ENCODE data around the gene MAEA. TPM values are rescaled to one million over a fixed set of nuclear protein-coding genes. Genes with fewer than 3 reads are reported as not detected.

Gene MAEA
- total RNA-seq, 3 donors from 2014 or later = 49.9 to 76.7 (median 62.3) TPM

DNA sequence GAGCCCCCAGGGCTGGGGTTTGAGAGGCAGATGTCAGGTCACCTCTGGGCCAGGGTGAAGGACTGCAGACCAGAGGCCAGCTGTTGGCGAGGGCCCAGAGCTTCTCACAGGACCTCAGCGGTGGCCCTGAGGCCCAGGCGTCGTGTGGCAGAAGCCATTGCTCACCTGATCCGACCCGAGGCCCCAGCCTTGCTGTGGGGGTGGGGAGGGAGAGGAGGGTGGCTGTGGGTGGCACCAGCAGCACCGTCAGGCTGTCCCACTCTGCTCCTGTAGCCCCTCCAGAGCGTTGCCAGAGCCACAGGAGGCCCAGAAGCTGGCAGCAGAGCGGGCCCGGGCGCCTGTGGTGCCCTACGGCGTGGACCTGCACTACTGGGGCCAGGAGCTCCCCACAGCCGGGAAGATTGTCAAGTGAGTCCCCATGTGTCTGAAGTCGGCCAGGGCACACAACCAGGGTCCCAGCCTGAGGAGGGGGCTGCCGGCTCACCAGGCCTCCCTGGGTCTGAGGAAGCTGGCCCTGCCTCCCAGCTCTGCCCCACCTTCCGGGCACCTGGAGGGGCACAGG is 86.2 kb downstream of the MAEA start:
- intact Hi-C loops (cut with DNase I; ENCODE audit: low total_unique reads) = loop anchor here (5.0 kb wide), 1 partner anchor 1996 kb away; no protein-coding TSS in a partner anchor
- Histone ChIP-seq H3K27ac (no peak overlapping the region), H3K4me3 (no peak overlapping the region), H3K9me3 (no peaks in the 10 kb centered on the region), H3K27me3 (no peaks in the 10 kb centered on the region), H3K4me1 (no peaks in the 10 kb centered on the region), H3K36me3 (no peaks in the 10 kb centered on the region)
- TF ChIP-seq POLR2AphosphoS5 (IDR thresholded peaks at IDR 0.05) (no peak), POLR2A (IDR thresholded peaks at IDR 0.05) (no peak)
- TF ChIP-seq, protein P1, sequence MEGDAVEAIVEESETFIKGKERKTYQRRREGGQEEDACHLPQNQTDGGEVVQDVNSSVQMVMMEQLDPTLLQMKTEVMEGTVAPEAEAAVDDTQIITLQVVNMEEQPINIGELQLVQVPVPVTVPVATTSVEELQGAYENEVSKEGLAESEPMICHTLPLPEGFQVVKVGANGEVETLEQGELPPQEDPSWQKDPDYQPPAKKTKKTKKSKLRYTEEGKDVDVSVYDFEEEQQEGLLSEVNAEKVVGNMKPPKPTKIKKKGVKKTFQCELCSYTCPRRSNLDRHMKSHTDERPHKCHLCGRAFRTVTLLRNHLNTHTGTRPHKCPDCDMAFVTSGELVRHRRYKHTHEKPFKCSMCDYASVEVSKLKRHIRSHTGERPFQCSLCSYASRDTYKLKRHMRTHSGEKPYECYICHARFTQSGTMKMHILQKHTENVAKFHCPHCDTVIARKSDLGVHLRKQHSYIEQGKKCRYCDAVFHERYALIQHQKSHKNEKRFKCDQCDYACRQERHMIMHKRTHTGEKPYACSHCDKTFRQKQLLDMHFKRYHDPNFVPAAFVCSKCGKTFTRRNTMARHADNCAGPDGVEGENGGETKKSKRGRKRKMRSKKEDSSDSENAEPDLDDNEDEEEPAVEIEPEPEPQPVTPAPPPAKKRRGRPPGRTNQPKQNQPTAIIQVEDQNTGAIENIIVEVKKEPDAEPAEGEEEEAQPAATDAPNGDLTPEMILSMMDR (IDR thresholded peaks at IDR 0.05) = no peak
- peak in 1 of 2 donors; percentile 42 for DNase-seq (ENCODE audit: low spot score in 2 of 2)

DNA sequence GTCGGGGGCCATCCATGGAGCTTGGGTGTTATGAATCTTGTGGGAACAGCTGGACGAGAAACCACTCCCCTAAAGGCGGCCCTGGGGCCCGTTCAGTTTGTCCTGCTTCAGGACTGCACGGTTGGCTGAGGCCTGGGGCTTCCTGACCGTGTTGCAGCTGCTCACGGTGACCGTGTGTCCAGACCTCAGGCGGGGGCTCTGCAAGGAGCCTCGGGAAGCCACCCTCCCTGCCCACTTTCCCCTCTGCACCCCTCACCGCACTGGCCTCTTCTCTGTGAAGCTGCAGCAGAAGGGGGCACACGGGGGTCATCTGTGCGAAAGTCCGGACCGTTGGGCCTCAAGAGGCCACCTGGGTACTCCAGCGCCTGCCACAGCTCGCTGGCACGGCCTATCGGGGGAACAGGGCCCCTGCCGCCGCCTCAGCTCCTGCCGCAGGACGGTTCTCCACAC is 86.7 kb downstream of the MAEA start:
- no peak overlapping the region for H3K27ac ChIP-seq
- H3K36me3 ChIP-seq = no peaks in the 10 kb centered on the region
- no peaks in the 10 kb centered on the region for H3K4me1 ChIP-seq
- no peak for TF ChIP-seq POLR2A (IDR thresholded peaks at IDR 0.05)
- TF ChIP-seq, protein P1 (IDR thresholded peaks at IDR 0.05) = no peak
- TF ChIP-seq POLR2AphosphoS5 (IDR thresholded peaks at IDR 0.05) = no peak
- intact Hi-C loops (cut with DNase I; ENCODE audit: low total_unique reads) = loop anchor here (5.0 kb wide), 1 partner anchor 1996 kb away; no protein-coding TSS in a partner anchor
- no peak overlapping the region for H3K4me3 ChIP-seq
- no peaks in the 10 kb centered on the region for H3K9me3 ChIP-seq
- no peaks in the 10 kb centered on the region for H3K27me3 ChIP-seq
- DNase-seq (ENCODE audit: low spot score in 2 of 2) = peak in 1 of 2 donors; percentile 39

DNA sequence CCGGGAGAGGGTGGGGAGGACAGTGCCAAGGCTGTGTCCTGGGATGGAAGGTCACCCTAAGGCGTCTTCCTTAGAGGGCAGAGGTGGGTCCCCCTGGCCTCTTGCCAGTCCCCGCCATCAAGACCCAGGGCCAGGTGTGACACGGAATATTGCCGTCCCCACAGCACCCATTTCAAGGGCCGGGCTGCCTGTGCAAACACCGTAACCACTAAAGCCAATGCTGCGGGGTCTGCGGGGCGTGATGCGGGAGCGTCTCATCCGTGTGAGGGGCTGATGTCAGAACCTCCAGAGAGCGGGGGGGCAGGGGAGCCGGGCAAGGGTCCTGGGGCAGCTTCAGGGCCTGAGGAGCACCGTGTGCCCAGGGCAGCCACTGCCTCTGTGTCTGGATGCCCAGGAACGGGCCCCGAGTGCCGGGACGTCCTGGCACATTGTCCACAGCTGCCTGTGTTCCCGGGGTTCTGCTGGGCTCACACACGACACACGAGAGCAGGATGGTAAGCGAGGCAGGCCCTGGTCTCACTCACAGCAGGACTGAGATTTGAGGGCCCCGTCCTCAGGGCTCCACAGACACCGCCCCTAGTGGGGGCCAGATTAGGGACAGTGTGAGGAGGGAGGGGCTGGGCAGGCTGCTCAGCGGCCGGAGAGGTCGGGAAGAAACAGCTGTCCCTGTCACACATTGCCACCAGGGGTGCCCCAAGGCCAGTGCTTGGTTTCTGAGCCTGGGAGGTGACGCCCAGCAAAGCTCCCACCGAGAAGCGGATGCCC is 87.3 kb downstream of the MAEA start:
- no peaks in the 10 kb centered on the region for H3K36me3 ChIP-seq
- no peak overlapping the region for H3K4me3 ChIP-seq
- H3K9me3 ChIP-seq = no peaks in the 10 kb centered on the region
- intact Hi-C loops (cut with DNase I; ENCODE audit: low total_unique reads) = loop anchor here (5.0 kb wide), 1 partner anchor 1995 kb away; no protein-coding TSS in a partner anchor
- TF ChIP-seq, protein P1 (IDR thresholded peaks at IDR 0.05) = no peak
- TF ChIP-seq POLR2A (IDR thresholded peaks at IDR 0.05) (no peak), POLR2AphosphoS5 (IDR thresholded peaks at IDR 0.05) (no peak)
- DNase-seq (ENCODE audit: low spot score in 2 of 2) = peak in 1 of 2 donors; percentile 48
- no peak overlapping the region for H3K27ac ChIP-seq
- no peaks in the 10 kb centered on the region for H3K4me1 ChIP-seq
- no peaks in the 10 kb centered on the region for H3K27me3 ChIP-seq

DNA sequence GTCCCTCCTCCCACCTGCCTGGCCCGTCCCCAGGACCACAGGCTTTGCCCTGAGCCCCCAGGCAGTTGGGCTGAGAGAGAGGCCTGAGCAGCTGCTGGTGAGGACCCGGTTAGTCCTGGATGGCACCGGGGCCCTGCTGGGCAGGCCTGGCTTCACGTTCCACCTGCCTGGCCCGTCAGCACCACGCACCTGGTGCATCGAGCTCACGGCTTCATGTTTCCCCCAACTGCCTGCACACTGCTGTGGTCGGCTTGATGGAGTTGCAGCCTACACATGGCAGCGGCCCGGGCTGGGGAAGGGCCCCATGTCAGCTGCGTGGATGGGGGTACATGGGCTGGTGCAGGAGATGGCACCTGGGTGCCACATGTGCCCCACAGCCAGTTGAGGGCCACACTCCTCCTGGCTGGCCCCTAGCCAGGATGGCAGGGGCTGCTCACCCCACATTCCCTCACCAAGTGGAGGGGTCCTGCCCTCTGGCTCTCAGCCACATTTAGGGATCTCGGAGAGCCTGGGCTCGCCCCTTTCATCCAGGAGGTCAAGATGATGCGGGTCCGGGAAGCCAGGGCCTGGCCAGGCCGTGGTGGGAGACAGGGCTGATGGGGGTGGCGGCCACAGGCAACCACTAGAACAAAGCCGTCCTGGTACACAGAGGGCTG is 88.0 kb downstream of the MAEA start:
- TF ChIP-seq POLR2A (IDR thresholded peaks at IDR 0.05) (no peak), POLR2AphosphoS5 (IDR thresholded peaks at IDR 0.05) (no peak)
- TF ChIP-seq, protein P1 (IDR thresholded peaks at IDR 0.05) = no peak
- Histone ChIP-seq H3K9me3 (no peaks in the 10 kb centered on the region), H3K27me3 (no peaks in the 10 kb centered on the region), H3K4me3 (no peak overlapping the region), H3K36me3 (no peaks in the 10 kb centered on the region), H3K4me1 (no peaks in the 10 kb centered on the region), H3K27ac (no peak overlapping the region)
- intact Hi-C loops (cut with DNase I; ENCODE audit: low total_unique reads) = loop anchor here (5.0 kb wide), 1 partner anchor 1995 kb away; no protein-coding TSS in a partner anchor
- peak in 1 of 2 donors; percentile 48 for DNase-seq (ENCODE audit: low spot score in 2 of 2)
